ENCODE results near the gene APLN.

DNA sequence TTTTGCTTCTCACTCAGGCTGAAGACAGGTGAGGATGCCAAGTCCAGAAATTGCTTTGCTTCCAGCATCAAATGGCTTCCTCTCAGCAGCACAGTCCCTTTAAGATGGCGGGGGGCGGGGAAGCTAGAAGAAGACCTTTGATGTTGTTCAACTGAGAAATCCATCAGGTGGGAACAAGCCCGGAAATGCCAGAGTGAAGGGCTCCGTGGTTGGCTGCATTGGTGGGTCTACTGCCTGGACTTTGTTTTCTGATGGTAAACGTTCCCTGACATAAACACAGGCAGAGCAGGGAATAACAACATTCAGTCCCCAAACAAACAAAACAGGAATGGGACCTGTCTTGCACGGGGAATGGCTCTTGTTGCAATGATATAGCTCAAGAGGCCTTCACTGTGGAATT lies 37.3 kb downstream of the APLN start:
- TF ChIP-seq, protein P1, sequence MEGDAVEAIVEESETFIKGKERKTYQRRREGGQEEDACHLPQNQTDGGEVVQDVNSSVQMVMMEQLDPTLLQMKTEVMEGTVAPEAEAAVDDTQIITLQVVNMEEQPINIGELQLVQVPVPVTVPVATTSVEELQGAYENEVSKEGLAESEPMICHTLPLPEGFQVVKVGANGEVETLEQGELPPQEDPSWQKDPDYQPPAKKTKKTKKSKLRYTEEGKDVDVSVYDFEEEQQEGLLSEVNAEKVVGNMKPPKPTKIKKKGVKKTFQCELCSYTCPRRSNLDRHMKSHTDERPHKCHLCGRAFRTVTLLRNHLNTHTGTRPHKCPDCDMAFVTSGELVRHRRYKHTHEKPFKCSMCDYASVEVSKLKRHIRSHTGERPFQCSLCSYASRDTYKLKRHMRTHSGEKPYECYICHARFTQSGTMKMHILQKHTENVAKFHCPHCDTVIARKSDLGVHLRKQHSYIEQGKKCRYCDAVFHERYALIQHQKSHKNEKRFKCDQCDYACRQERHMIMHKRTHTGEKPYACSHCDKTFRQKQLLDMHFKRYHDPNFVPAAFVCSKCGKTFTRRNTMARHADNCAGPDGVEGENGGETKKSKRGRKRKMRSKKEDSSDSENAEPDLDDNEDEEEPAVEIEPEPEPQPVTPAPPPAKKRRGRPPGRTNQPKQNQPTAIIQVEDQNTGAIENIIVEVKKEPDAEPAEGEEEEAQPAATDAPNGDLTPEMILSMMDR (IDR thresholded peaks at IDR 0.05), result no peak
- TF ChIP-seq EP300 (IDR thresholded peaks at IDR 0.05) (no peak), POLR2AphosphoS5 (IDR thresholded peaks at IDR 0.05) (no peak)
